CD14-positive monocyte (primary cell): ENCODE results near the gene PTPRN2. TPM values are rescaled to one million over a fixed set of nuclear protein-coding genes. Genes with fewer than 3 reads are reported as not detected.
"Not testable (repeated sequence)": the region's sequence is repeated elsewhere in the genome, so short reads cannot be mapped to it uniquely, and the experiment has no call there.

ENCODE experiments used
- DNase-seq, 3 donors: peaks; one replicate each; pipeline ENCODE4 v3.0.0-alpha.2; 2011 to 2022
- H2AFZ ChIP-seq: 2 replicates; pipeline ENCODE4 v1.6.0; 2012; ENCODE audit warnings: mild to moderate bottlenecking, low read depth, low read length, inconsistent platforms; ENCODE audit not compliant: insufficient read depth, poor library complexity, severe bottlenecking
- H3K27ac ChIP-seq, 2 donors: 1 replicate in 1 of 2; 2 replicates in 1 of 2; pipeline ENCODE4 v1.5.1; 2012 to 2013; ENCODE audit warnings: low read length in 2 of 2, control low read depth in 1 of 2, inconsistent platforms in 1 of 2, low read depth in 1 of 2, mild to moderate bottlenecking in 1 of 2
- H3K27me3 ChIP-seq, 2 donors: one replicate each; pipeline versions ENCODE4 v1.6.0 to v1.6.1; 2011 to 2013; ENCODE audit warnings: low read length in 2 of 2; ENCODE audit not compliant: control insufficient read depth in 2 of 2, insufficient read depth in 2 of 2
- H3K36me3 ChIP-seq, 2 donors: replicated peaks in 1 of 2; 1 replicate in 1 of 2; 2 replicates in 1 of 2; pipeline versions ENCODE4 v1.5.1 to v1.6.1; 2012 to 2013; ENCODE audit warnings: low read length in 2 of 2, control low read depth in 1 of 2, inconsistent platforms in 1 of 2, mild to moderate bottlenecking in 1 of 2; ENCODE audit not compliant: insufficient read depth in 2 of 2, control insufficient read depth in 1 of 2
- H3K4me1 ChIP-seq, 2 donors: 1 replicate in 1 of 2; 2 replicates in 1 of 2; pipeline versions ENCODE4 v1.5.1 to v1.6.1; 2012 to 2013; ENCODE audit warnings: low read length in 2 of 2, control low read depth in 1 of 2, inconsistent platforms in 1 of 2, mild to moderate bottlenecking in 1 of 2, moderate library complexity in 1 of 2; ENCODE audit not compliant: insufficient read depth in 2 of 2, control insufficient read depth in 1 of 2
- H3K4me2 ChIP-seq: replicated peaks from 2 replicates; pipeline ENCODE3; 2012; ENCODE audit warnings: low read length, moderate library complexity, mild to moderate bottlenecking; ENCODE audit not compliant: poor library complexity, severe bottlenecking; ENCODE audit errors: extremely low read depth
- H3K4me3 ChIP-seq, 3 experiments: fragments of 200-600 bp in 1 of 3; sonication (generic) in 1 of 3; replicated peaks in 1 of 3; 1 replicate in 2 of 3; 2 replicates in 1 of 3; pipeline ENCODE4 v1.5.1; 2011 to 2013; ENCODE audit warnings: low read length in 3 of 3, mild to moderate bottlenecking in 3 of 3, control low read depth in 2 of 3, low read depth in 2 of 3, inconsistent platforms in 1 of 3, moderate library complexity in 1 of 3
- H3K79me2 ChIP-seq: 2 replicates; pipeline ENCODE4 v1.6.0; 2012; ENCODE audit warnings: mild to moderate bottlenecking, control low read depth, inconsistent platforms, low read length, moderate library complexity; ENCODE audit not compliant: insufficient read depth
- H3K9ac ChIP-seq: 2 replicates; pipeline ENCODE4 v1.6.0; 2017; ENCODE audit warnings: low read length, mild to moderate bottlenecking; ENCODE audit not compliant: insufficient read depth, poor library complexity, severe bottlenecking
- H3K9me3 ChIP-seq, 2 donors: replicated peaks in 1 of 2; 1 replicate in 1 of 2; 2 replicates in 1 of 2; pipeline versions ENCODE4 v1.5.1 to v1.6.1; 2012 to 2013; ENCODE audit warnings: low read length in 2 of 2, control low read depth in 1 of 2; ENCODE audit not compliant: control insufficient read depth in 1 of 2, insufficient read depth in 1 of 2
- H4K20me1 ChIP-seq: 2 replicates; pipeline ENCODE4 v1.6.0; 2012; ENCODE audit warnings: mild to moderate bottlenecking, low read length, control low read depth, moderate library complexity; ENCODE audit not compliant: insufficient read depth
- H3K27ac Mint-ChIP-seq, 7 donors: one replicate each; pipeline ENCODE4 v1.8.0; 2020; ENCODE audit warnings: mild to moderate bottlenecking in 7 of 7, mixed read lengths in 7 of 7, moderate library complexity in 6 of 7, inconsistent platforms in 2 of 7
- H3K27me3 Mint-ChIP-seq, 3 donors: one replicate each; pipeline ENCODE4 v1.8.0; 2021 to 2022; ENCODE audit warnings: low read depth in 3 of 3, mild to moderate bottlenecking in 3 of 3, mixed read lengths in 3 of 3, moderate library complexity in 3 of 3, inconsistent platforms in 1 of 3
- H3K36me3 Mint-ChIP-seq, 2 donors: one replicate each; pipeline ENCODE4 v1.8.0; 2020; ENCODE audit warnings: mixed read lengths in 2 of 2, inconsistent platforms in 1 of 2, mild to moderate bottlenecking in 1 of 2
- H3K4me1 Mint-ChIP-seq: one replicate; pipeline ENCODE4 v1.8.0; 2020; ENCODE audit warnings: mild to moderate bottlenecking, mixed read lengths
- H3K4me3 Mint-ChIP-seq, 2 donors: one replicate each; pipeline ENCODE4 v1.8.0; 2020; ENCODE audit warnings: mild to moderate bottlenecking in 2 of 2, mixed read lengths in 2 of 2, moderate library complexity in 1 of 2
- H3K9me3 Mint-ChIP-seq, 7 donors: one replicate each; pipeline ENCODE4 v1.8.0; 2020 to 2022; ENCODE audit warnings: mixed read lengths in 7 of 7, mild to moderate bottlenecking in 6 of 7, moderate library complexity in 6 of 7, inconsistent platforms in 2 of 7
- CTCF ChIP-seq: fragments of 200-600 bp; IDR thresholded peaks from one replicate; pipeline ENCODE4 v1.8.0; 2022; ENCODE audit warnings: antibody characterized with exemption, mild to moderate bottlenecking
- WGBS: methylation state at CpG from one replicate; pipeline ENCODE4 v1.1.5; 2013; ENCODE audit warnings: missing lambda C conversion rate; ENCODE audit not compliant: insufficient coverage; 5-methylcytosine and 5-hydroxymethylcytosine counted together
- intact Hi-C, 2 donors: fragments of 100-400 bp; cut with micrococcal nuclease; formaldehyde crosslinking; loops; one replicate each; pipeline versions ENCODE4 v1.15.0 to v1.15.1; 2023
- polyA plus RNA-seq, 3 donors: library from polyadenylated mRNA; depleted of rRNA in 1 of 3; unstranded in 2 of 3; stranded (reverse) in 1 of 3; fragments of 300-500 nt in 2 of 3; fragments of >200 nt in 1 of 3; fragmentation: Illumina TruSeq in 2 of 3; gene quantifications; 1 replicate in 2 of 3; 2 replicates in 1 of 3; pipeline ENCODE4 v1.2.3, GENCODE V29; 2012 to 2021

PTPRN2 gene
- polyA plus RNA-seq, 3 donors: 0.25 to 1.4 (median 0.97) TPM

- Mint-ChIP-seq H3K4me1 (peaks cover 8% of the 10 kb centered on the region), H3K4me3 (no peak overlapping the region), H3K9me3 (peaks cover 0 to 7% (median 0%) of the 10 kb centered on the region in 7 donors), H3K27me3 (peaks cover 6 to 11% (median 9%) of the 10 kb centered on the region in 3 donors), H3K36me3 (no peaks in the 10 kb centered on the region), H3K27ac (no peak overlapping the region)
- Histone ChIP-seq H3K4me3 (no peak overlapping the region), H3K4me1 (peaks cover 0 to 9% of the 10 kb centered on the region in 2 donors), H3K9ac (no peak overlapping the region), H3K36me3 (no peaks in the 10 kb centered on the region), H2AFZ (no peak overlapping the region), H4K20me1 (no peaks in the 10 kb centered on the region), H3K9me3 (no peaks in the 10 kb centered on the region), H3K79me2 (no peaks in the 10 kb centered on the region), H3K27me3 (no peaks in the 10 kb centered on the region), H3K27ac (no peak overlapping the region), H3K4me2 (no peak overlapping the region)
- intact Hi-C loops: no loop called here
- TF ChIP-seq CTCF: no peak
- 93% methylated on average over 8 of the region's 11 CpGs for WGBS
- DNase-seq: no peak
These were observed 921.0 kb downstream of the PTPRN2 start for GRCh38 chr7:157666530-157667040.

GRCh38 chr7:157665634-157665988, 922.0 kb downstream of the PTPRN2 start:
- H3K27ac Mint-ChIP-seq, H3K4me3 Mint-ChIP-seq, H3K4me1 ChIP-seq, H3K9me3 ChIP-seq, H3K9ac ChIP-seq, H3K79me2 ChIP-seq, H3K9me3 Mint-ChIP-seq, H3K4me3 ChIP-seq, H3K36me3 ChIP-seq, H3K27ac ChIP-seq, DNase-seq, H4K20me1 ChIP-seq, H3K27me3 ChIP-seq, H3K36me3 Mint-ChIP-seq, H3K4me1 Mint-ChIP-seq, H3K4me2 ChIP-seq, intact Hi-C loops, H2AFZ ChIP-seq: not testable (repeated sequence)
- H3K27me3 Mint-ChIP-seq: peaks cover 6 to 12% (median 12%) of the 10 kb centered on the region in 3 donors
- no CpG with 5 or more reads among the region's 2 CpGs for WGBS
